ENCODE data around the gene TEX19. TPM values are rescaled to one million over a fixed set of nuclear protein-coding genes. Genes with fewer than 3 reads are reported as not detected.

Gene TEX19
- total RNA-seq, 2 donors from 2014 or later: not detected

DNA sequence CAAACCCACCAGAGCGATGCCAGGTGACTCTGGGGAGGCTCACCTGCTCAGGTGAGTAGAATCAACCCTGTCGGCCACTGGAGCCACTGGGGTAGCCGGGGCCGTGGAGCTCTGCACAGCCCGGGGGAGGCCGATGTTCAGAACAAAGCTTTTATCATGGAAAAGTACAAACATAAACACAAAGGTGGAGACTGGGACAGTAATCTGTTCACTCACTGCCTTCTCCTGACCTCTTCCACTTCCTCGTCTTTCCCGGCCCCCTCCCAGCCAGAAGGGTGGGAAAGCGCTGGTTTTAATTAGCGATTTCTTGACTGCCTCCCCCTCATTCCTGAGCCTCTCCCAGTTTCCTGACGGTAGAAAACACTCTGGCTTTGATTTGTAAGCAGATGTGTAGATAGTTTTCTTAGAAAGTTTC lies 9.8 kb upstream of the TEX19 start:
- Histone ChIP-seq H3K27me3 (no peaks in the 10 kb centered on the region), H3K4me3 (no peak overlapping the region), H3K9me3 (no peaks in the 10 kb centered on the region), H3K4me1 (no peaks in the 10 kb centered on the region), H3K36me3 (replicated peaks in 1 of 2; ENCODE audit: insufficient read depth in 1 of 2, low read depth in 2 of 2) (no peaks in the 10 kb centered on the region), H3K27ac (no peak overlapping the region)
- TF ChIP-seq, protein P1, sequence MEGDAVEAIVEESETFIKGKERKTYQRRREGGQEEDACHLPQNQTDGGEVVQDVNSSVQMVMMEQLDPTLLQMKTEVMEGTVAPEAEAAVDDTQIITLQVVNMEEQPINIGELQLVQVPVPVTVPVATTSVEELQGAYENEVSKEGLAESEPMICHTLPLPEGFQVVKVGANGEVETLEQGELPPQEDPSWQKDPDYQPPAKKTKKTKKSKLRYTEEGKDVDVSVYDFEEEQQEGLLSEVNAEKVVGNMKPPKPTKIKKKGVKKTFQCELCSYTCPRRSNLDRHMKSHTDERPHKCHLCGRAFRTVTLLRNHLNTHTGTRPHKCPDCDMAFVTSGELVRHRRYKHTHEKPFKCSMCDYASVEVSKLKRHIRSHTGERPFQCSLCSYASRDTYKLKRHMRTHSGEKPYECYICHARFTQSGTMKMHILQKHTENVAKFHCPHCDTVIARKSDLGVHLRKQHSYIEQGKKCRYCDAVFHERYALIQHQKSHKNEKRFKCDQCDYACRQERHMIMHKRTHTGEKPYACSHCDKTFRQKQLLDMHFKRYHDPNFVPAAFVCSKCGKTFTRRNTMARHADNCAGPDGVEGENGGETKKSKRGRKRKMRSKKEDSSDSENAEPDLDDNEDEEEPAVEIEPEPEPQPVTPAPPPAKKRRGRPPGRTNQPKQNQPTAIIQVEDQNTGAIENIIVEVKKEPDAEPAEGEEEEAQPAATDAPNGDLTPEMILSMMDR (IDR thresholded peaks at IDR 0.05): no peak
- TF ChIP-seq POLR2A (IDR thresholded peaks at IDR 0.05): no peak
- WGBS, 2 donors: 52 to 60% methylated on average over 10 to 11 of the region's 11 CpGs
- intact Hi-C loops (cut with DNase I): loop anchor here (5.0 kb wide), 1 partner anchor 63 kb away; no protein-coding TSS in a partner anchor
- no peak for ATAC-seq
- DNase-seq: no peak

DNA sequence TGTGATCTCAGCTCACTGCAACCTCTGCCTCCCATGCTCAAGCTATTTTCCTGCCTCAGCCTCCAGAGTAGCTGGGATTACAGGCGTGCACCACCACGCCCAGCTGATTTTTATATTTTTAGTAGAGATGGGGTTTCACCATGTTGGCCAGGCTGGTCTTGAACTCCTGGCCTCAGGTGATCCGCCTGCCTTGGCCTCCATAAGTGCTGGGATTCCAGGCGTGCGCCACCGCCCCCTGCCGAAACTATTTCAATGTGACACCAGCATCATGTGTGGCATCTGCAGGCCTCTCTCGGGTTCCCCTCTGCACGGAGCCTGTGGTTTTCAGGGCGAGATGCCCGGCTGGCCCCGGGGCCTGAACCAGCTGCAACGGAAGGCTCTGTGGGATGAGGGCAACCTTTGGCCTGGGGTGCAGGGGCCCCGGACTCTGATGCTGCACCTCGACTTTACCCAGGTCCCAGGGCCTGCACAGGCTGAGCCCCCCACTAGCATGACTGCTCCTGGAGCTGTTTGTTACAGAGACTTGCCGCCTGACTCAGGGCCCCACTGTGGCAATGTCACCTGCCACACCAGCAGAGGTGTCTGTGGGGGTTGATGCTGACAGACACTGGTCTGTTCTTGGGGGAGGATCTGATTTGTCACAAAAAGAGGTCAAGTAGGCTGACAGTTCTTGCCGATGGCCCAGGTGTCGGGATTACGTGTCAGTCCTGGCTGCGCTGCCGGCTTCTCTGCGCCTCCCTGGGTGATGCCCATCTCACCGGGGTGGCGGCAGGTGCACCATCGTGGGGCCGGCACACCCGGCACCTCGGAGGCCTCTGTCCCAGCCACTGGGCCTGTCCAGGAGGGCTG lies 8.6 kb upstream of the TEX19 start:
- TF ChIP-seq, protein P1 (IDR thresholded peaks at IDR 0.05): no peak
- Histone ChIP-seq H3K36me3 (replicated peaks in 1 of 2; ENCODE audit: insufficient read depth in 1 of 2, low read depth in 2 of 2) (no peaks in the 10 kb centered on the region), H3K27me3 (no peaks in the 10 kb centered on the region), H3K27ac (no peak overlapping the region), H3K4me1 (peaks cover 1% of the 10 kb centered on the region), H3K4me3 (no peak overlapping the region), H3K9me3 (no peaks in the 10 kb centered on the region)
- intact Hi-C loops (cut with DNase I): loop anchor here (5.0 kb wide), 2 partner anchors 207 to 427 kb away; no protein-coding TSS in a partner anchor
- DNase-seq (peak in 1 of 4 donors; percentile 12), ATAC-seq (no peak)
- WGBS, 2 donors: 71 to 74% methylated on average over 6 to 28 of the region's 28 CpGs

DNA sequence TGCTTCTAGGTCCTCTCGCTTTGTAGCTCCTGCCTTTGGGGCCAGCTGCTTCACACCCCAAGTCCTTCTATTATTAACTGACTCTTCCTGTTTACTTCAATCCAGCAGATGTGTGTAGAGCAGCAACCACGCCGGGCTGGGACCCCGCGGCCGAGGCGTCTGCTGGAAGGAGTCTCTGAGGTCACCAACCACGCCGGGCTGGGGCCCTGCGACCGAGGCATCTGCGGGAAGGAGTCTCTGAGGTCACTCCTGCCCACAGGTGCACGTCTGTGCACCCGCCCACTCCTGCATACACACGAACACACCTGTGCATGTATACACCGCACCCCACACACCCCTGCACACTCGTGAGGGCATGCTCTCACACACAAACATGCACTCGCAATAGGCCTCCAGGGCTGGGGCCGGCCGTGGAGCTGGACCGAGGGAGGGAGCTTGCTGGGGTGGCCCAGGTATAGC lies 7.8 kb upstream of the TEX19 start:
- 45 to 52% methylated on average over 4 to 21 of the region's 21 CpGs for WGBS, 2 donors
- DNase-seq: no peak
- no peaks in the 10 kb centered on the region for H3K27me3 ChIP-seq
- no peaks in the 10 kb centered on the region for H3K36me3 ChIP-seq (replicated peaks in 1 of 2; ENCODE audit: insufficient read depth in 1 of 2, low read depth in 2 of 2)
- no peak for ATAC-seq
- H3K4me3 ChIP-seq: no peak overlapping the region
- H3K4me1 ChIP-seq: peaks cover 10% of the 10 kb centered on the region
- no peaks in the 10 kb centered on the region for H3K9me3 ChIP-seq
- intact Hi-C loops (cut with DNase I): loop anchor here (5.0 kb wide), 2 partner anchors 206 to 426 kb away; no protein-coding TSS in a partner anchor
- TF ChIP-seq POLR2A (IDR thresholded peaks at IDR 0.05): no peak
- H3K27ac ChIP-seq: no peak overlapping the region

DNA sequence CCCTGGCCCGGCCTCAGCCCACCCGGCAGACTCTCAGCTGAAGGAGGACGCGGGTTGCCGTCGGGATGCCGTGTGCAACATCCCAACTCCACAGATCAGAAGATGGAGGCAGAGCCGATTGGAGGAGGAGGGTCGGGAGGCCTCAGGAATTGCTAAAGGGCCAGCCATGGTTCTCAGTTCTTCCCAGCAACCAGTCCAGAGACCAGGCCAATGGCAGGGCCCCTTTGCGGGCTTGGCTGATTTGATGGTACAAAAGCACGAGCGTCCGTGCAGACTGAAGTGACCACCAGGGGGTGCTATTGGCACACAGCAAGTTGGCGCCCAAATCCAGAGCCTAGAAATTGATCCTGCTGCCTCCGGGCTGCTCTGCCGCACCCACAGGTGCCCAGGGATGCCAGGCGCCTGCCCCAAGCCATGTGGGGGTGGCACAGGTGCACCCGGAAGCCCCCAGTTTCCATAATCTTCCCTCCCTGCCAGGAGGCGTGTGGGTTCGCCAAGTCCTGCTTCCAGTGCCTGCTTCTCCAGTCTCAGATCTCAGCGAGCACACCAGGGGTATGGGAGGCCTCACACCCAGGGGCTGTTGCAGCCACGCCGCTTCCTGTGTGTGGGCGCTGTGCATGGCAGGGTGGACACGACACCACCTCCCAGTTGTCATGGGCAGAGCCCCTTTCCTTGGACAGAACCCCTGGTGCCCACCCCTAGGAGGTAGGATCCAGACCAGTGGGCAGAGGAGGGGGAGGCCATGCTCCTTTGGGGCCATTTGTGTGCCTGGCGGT lies 7.1 kb upstream of the TEX19 start:
- Histone ChIP-seq H3K4me1 (peaks cover 16% of the 10 kb centered on the region), H3K36me3 (replicated peaks in 1 of 2; ENCODE audit: insufficient read depth in 1 of 2, low read depth in 2 of 2) (no peaks in the 10 kb centered on the region), H3K4me3 (no peak overlapping the region), H3K27me3 (no peaks in the 10 kb centered on the region), H3K27ac (no peak overlapping the region), H3K9me3 (no peaks in the 10 kb centered on the region)
- TF ChIP-seq, protein P1 (IDR thresholded peaks at IDR 0.05): peak; percentile 92 to 97 (median 94)
- no peak for TF ChIP-seq POLR2A (IDR thresholded peaks at IDR 0.05)
- 28 to 33% methylated on average over 8 to 26 of the region's 26 CpGs for WGBS, 2 donors
- ATAC-seq: peak; percentile 82
- DNase-seq: peak; percentile 88 to 91 (median 90)
- intact Hi-C loops (cut with DNase I): loop anchor here (5.0 kb wide), 2 partner anchors 205 to 425 kb away; no protein-coding TSS in a partner anchor

DNA sequence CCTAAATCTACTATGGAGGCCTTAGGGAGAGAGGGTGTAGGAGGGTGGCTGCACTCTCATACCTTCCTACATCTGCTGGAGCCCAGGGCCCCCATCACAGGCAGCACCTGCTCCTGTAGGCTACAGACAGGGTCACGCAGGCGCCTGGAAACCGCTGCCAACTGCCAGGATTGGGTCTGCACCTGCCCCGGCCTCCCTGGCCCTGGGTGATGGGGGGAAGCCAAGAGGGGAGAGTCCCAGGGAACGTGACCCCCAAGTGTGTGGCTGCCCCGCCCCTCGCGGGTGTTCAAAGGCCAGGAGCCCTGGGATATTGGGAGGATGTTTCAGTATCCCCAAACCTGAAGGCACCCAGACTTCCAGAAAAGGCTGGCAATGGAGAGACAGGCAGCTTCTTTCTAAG lies 5.6 kb upstream of the TEX19 start:
- Histone ChIP-seq H3K4me1 (peaks cover 23% of the 10 kb centered on the region), H3K4me3 (no peak overlapping the region), H3K36me3 (replicated peaks in 1 of 2; ENCODE audit: insufficient read depth in 1 of 2, low read depth in 2 of 2) (no peaks in the 10 kb centered on the region), H3K27ac (no peak overlapping the region), H3K27me3 (no peaks in the 10 kb centered on the region), H3K9me3 (no peaks in the 10 kb centered on the region)
- TF ChIP-seq POLR2A (IDR thresholded peaks at IDR 0.05): no peak
- TF ChIP-seq, protein P1 (IDR thresholded peaks at IDR 0.05): no peak
- DNase-seq: no peak
- ATAC-seq: no peak
- WGBS, 2 donors: 74 to 100% methylated on average over 2 to 5 of the region's 8 CpGs
- intact Hi-C loops (cut with DNase I): loop anchor here (5.0 kb wide), 2 partner anchors 204 to 424 kb away; no protein-coding TSS in a partner anchor
